Brain pericyte (primary cell): ENCODE data around the gene ZCCHC24.
A peak's percentile ranks its signal among the peaks of the same experiment; 100 is the strongest.

ENCODE experiments used
- DNase-seq: peaks from one replicate; pipeline ENCODE4 v3.0.0-alpha.2; 2012; ENCODE audit warnings: low read depth, low spot score

ZCCHC24 gene

GRCh38 chr10:79431891-79432831, 13.3 kb downstream of the ZCCHC24 start:
- no peak for DNase-seq

GRCh38 chr10:79431428-79431827, 14.0 kb downstream of the ZCCHC24 start:
- no peak for DNase-seq

- DNase-seq, result no peak
Observed at GRCh38 chr10:79430936-79431335, 14.5 kb downstream of the ZCCHC24 start.

- no peak for DNase-seq
Observed at GRCh38 chr10:79430325-79430905, 15.0 kb downstream of the ZCCHC24 start.

- DNase-seq, result no peak
Observed at GRCh38 chr10:79429751-79430150, 15.7 kb downstream of the ZCCHC24 start.

GRCh38 chr10:79427965-79428364, 17.5 kb downstream of the ZCCHC24 start:
- DNase-seq, result no peak

- no peak for DNase-seq
Observed at GRCh38 chr10:79425074-79425532, 20.3 kb downstream of the ZCCHC24 start.

GRCh38 chr10:79424221-79425073, 21.0 kb downstream of the ZCCHC24 start:
- no peak for DNase-seq

- peak; percentile 88 for DNase-seq
Observed at GRCh38 chr10:79422178-79422892, 23.1 kb downstream of the ZCCHC24 start.

GRCh38 chr10:79420974-79421688, 24.3 kb downstream of the ZCCHC24 start:
- no peak for DNase-seq

GRCh38 chr10:79418886-79419595, 26.4 kb downstream of the ZCCHC24 start:
- no peak for DNase-seq

GRCh38 chr10:79418274-79418673, 27.1 kb downstream of the ZCCHC24 start:
- no peak for DNase-seq

- DNase-seq, result no peak
Observed at GRCh38 chr10:79417731-79418130, 27.7 kb downstream of the ZCCHC24 start.

- DNase-seq, result no peak
Observed at GRCh38 chr10:79417266-79417665, 28.2 kb downstream of the ZCCHC24 start.

GRCh38 chr10:79416578-79417255, 28.7 kb downstream of the ZCCHC24 start:
- no peak for DNase-seq

- no peak for DNase-seq
Observed at GRCh38 chr10:79415736-79416577, 29.5 kb downstream of the ZCCHC24 start.

- no peak for DNase-seq
Observed at GRCh38 chr10:79414714-79415113, 30.7 kb downstream of the ZCCHC24 start.

- no peak for DNase-seq
Observed at GRCh38 chr10:79413196-79413595, 32.2 kb downstream of the ZCCHC24 start.

- DNase-seq, result no peak
Observed at GRCh38 chr10:79412516-79412915, 32.9 kb downstream of the ZCCHC24 start.
